ENCODE measurements around the gene MDM2. TPM values are rescaled to one million over a fixed set of nuclear protein-coding genes. Genes with fewer than 3 reads are reported as not detected.

MDM2 gene
- total and polyA plus RNA-seq, 2 of the 8 experiments (the other 6 are each of a cell fraction or from before 2014, with no cell fraction given) = 15.1 to 115 TPM

- TF ChIP-seq CHD7 (IDR thresholded peaks at IDR 0.05; ENCODE audit: insufficient replicate concordance, low read length) (no peak), SP2 (IDR thresholded peaks at IDR 0.05; ENCODE audit: low read length) (no peak)
Measured at GRCh38 chr12:68888243-68888642, 80.3 kb downstream of the MDM2 start (continued).

Measured in H1 (cell line).